HFFc6 (cell line): Measurements from ENCODE around the gene PRUNE2. TPM values are rescaled to one million over a fixed set of nuclear protein-coding genes. Genes with fewer than 3 reads are reported as not detected.

Experiments used
- DNase-seq: peaks from one replicate; pipeline ENCODE4 v3.0.0-alpha.2; 2018
- H3K27ac Mint-ChIP-seq: 2 replicates; pipeline ENCODE4 v1.8.0; 2020; ENCODE audit warnings: mild to moderate bottlenecking, mixed read lengths
- H3K27me3 Mint-ChIP-seq: 2 replicates; pipeline ENCODE4 v1.8.0; 2021; ENCODE audit warnings: mild to moderate bottlenecking, moderate library complexity, mixed read lengths; ENCODE audit not compliant: insufficient read depth
- H3K36me3 Mint-ChIP-seq: 2 replicates; pipeline ENCODE4 v1.8.0; 2021; ENCODE audit warnings: low read depth, mixed read lengths
- H3K4me1 Mint-ChIP-seq: 2 replicates; pipeline ENCODE4 v1.8.0; 2020; ENCODE audit warnings: low read depth, mixed read lengths
- H3K4me3 Mint-ChIP-seq: 2 replicates; pipeline ENCODE4 v1.8.0; 2020; ENCODE audit warnings: mild to moderate bottlenecking, moderate library complexity, mixed read lengths
- H3K9me3 Mint-ChIP-seq: 2 replicates; pipeline ENCODE4 v1.8.0; 2020; ENCODE audit warnings: mild to moderate bottlenecking, mixed read lengths
- CTCF ChIP-seq: fragments of 200-600 bp; sonication (generic); IDR thresholded peaks from 2 replicates; pipeline ENCODE4 v1.5.0; 2021; ENCODE audit warnings: antibody characterized with exemption, mild to moderate bottlenecking
- total RNA-seq, 6 experiments: library from RNA; stranded (reverse); fragmentation: NEBNext Ultra II Directional; extraction: Animal tissue kit (Norgen Biotek cat#: 25700); gene quantifications; 2 replicates in 1 of 6; 3 replicates in 5 of 6; pipeline ENCODE4 v1.2.3, GENCODE V29; 2021

The PRUNE2 gene
- total RNA-seq, 6 experiments from 2014 or later: 0.02 to 0.29 (median 0.16) TPM; not detected in 2

GRCh38 chr9:76573905-76574760 is 331.8 kb downstream of the PRUNE2 start:
- H3K27me3 Mint-ChIP-seq: no peaks in the 10 kb centered on the region
- no peak for TF ChIP-seq CTCF
- no peak overlapping the region for H3K4me3 Mint-ChIP-seq
- peaks cover 9% of the 10 kb centered on the region for H3K36me3 Mint-ChIP-seq
- peaks cover 4% of the 10 kb centered on the region; the same call in 1 of the 2 replicates for H3K9me3 Mint-ChIP-seq
- no peak overlapping the region for H3K27ac Mint-ChIP-seq
- DNase-seq: no peak
- H3K4me1 Mint-ChIP-seq: peaks cover 48% of the 10 kb centered on the region

GRCh38 chr9:76573408-76573807 is 332.5 kb downstream of the PRUNE2 start:
- peaks cover 14% of the 10 kb centered on the region for H3K36me3 Mint-ChIP-seq
- no peak for DNase-seq
- no peak overlapping the region for H3K4me3 Mint-ChIP-seq
- no peak overlapping the region for H3K27ac Mint-ChIP-seq
- no peak for TF ChIP-seq CTCF
- H3K4me1 Mint-ChIP-seq: peaks cover 48% of the 10 kb centered on the region
- peaks cover 4% of the 10 kb centered on the region; the same call in 1 of the 2 replicates for H3K9me3 Mint-ChIP-seq
- no peaks in the 10 kb centered on the region for H3K27me3 Mint-ChIP-seq

GRCh38 chr9:76572151-76572550 is 333.8 kb downstream of the PRUNE2 start:
- H3K27me3 Mint-ChIP-seq: no peaks in the 10 kb centered on the region
- H3K4me3 Mint-ChIP-seq: peak overlapping the region; percentile 78; the same call in 1 of the 2 replicates
- TF ChIP-seq CTCF: no peak
- peaks cover 4% of the 10 kb centered on the region; the same call in 1 of the 2 replicates for H3K9me3 Mint-ChIP-seq
- H3K27ac Mint-ChIP-seq: no peak overlapping the region
- DNase-seq: no peak
- peaks cover 14% of the 10 kb centered on the region for H3K36me3 Mint-ChIP-seq
- H3K4me1 Mint-ChIP-seq: peaks cover 48% of the 10 kb centered on the region

GRCh38 chr9:76571743-76572146 is 334.2 kb downstream of the PRUNE2 start:
- no peak for TF ChIP-seq CTCF
- no peak for DNase-seq
- Mint-ChIP-seq H3K27ac (peak overlapping the region; percentile 50; the same call in 1 of the 2 replicates), H3K4me3 (peak overlapping the region; percentile 83), H3K36me3 (peaks cover 14% of the 10 kb centered on the region), H3K27me3 (no peaks in the 10 kb centered on the region), H3K4me1 (peaks cover 49% of the 10 kb centered on the region), H3K9me3 (peaks cover 4% of the 10 kb centered on the region; the same call in 1 of the 2 replicates)

GRCh38 chr9:76571288-76571687 is 334.6 kb downstream of the PRUNE2 start:
- H3K9me3 Mint-ChIP-seq: peaks cover 4% of the 10 kb centered on the region; the same call in 1 of the 2 replicates
- H3K27ac Mint-ChIP-seq: peak overlapping the region; percentile 29; the same call in 1 of the 2 replicates
- H3K27me3 Mint-ChIP-seq: no peaks in the 10 kb centered on the region
- DNase-seq: no peak
- peaks cover 14% of the 10 kb centered on the region for H3K36me3 Mint-ChIP-seq
- H3K4me1 Mint-ChIP-seq: peaks cover 49% of the 10 kb centered on the region
- no peak for TF ChIP-seq CTCF
- H3K4me3 Mint-ChIP-seq: peak overlapping the region; percentile 83
